T-helper 1 cell treated with Interleukin-12 subunit alpha and Interleukin-12 subunit beta and Interleukin-4 antibody, amounts not matched to agents 30 μg/mL and 1 μg/mL, for 36 hours (primary cell): ENCODE results near the gene CRABP2.

Experiments
- H3K27ac Mint-ChIP-seq: one replicate; pipeline ENCODE4 v1.8.0; 2021; ENCODE audit warnings: mild to moderate bottlenecking, mixed read lengths
- H3K27me3 Mint-ChIP-seq: one replicate; pipeline ENCODE4 v1.8.0; 2021; ENCODE audit warnings: low read depth, mixed read lengths
- H3K36me3 Mint-ChIP-seq: one replicate; pipeline ENCODE4 v1.8.0; 2021; ENCODE audit warnings: low read depth, mixed read lengths
- H3K4me1 Mint-ChIP-seq: one replicate; pipeline ENCODE4 v1.8.0; 2021; ENCODE audit warnings: low read depth, mixed read lengths
- H3K4me3 Mint-ChIP-seq: one replicate; pipeline ENCODE4 v1.8.0; 2021; ENCODE audit warnings: mild to moderate bottlenecking, moderate library complexity, mixed read lengths
- H3K9me3 Mint-ChIP-seq: one replicate; pipeline ENCODE4 v1.8.0; 2021; ENCODE audit warnings: mixed read lengths

The CRABP2 gene

GRCh38 chr1:156677616-156678596 is 27.5 kb downstream of the CRABP2 start:
- H3K4me1 Mint-ChIP-seq: peaks cover 7% of the 10 kb centered on the region
- H3K27ac Mint-ChIP-seq: no peak overlapping the region
- H3K4me3 Mint-ChIP-seq: peak overlapping the region; percentile 16
- peaks cover 81% of the 10 kb centered on the region for H3K27me3 Mint-ChIP-seq
- no peaks in the 10 kb centered on the region for H3K9me3 Mint-ChIP-seq
- H3K36me3 Mint-ChIP-seq: no peaks in the 10 kb centered on the region

DNA sequence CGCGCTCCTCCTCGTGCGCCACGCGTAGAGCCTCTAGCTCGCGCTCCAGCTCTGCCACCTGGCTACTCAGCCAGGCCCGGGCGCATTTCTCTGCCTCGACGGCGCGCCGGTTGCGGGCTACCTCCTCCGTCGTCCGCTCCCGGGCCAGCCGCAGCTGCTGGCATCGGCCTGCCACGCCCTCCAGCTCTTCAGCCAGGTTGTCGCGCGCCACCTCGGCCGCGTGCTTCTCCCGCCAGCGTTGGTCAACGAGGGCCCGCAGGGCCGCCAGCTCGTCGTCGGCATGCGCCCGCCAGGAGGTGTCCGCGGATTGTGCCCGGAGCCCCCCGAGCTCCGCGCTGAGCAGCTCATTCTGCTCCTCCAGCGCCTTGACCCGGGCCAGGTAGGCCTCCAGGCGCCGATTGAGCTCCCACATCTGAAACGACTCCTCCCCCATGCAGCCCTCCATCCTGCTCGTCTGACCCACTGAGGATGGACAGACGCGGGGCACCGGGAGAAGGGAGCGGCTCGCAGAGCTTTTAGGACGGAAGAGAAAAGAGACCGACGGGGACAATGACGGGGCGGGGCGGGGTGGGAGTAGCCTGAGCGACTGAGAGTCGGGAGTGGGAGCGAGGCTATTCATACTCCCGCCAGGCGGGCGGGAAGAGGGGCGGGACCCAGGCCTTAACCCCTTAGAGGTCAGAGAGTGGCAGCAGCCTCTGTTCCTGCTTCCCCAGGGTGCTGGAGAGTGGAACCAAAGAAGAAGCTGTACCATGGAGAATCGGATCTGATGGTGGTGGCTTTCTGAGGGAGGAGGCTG is 28.4 kb downstream of the CRABP2 start, which contains the start of gene NES:
Gene NES, minus strand, starts transcription at position 588 of the 796 bp plus-strand sequence. Its CDS starts 143 bp downstream, at position 445.
- Mint-ChIP-seq H3K4me3 (peak within 1 kb of the TSS; percentile 16), H3K9me3 (no peaks in the 10 kb centered on the region), H3K27ac (no peak within 1 kb of the TSS), H3K4me1 (peaks cover 7% of the 10 kb centered on the region), H3K36me3 (no peaks in the 10 kb centered on the region), H3K27me3 (peaks cover 86% of the 10 kb centered on the region)

DNA sequence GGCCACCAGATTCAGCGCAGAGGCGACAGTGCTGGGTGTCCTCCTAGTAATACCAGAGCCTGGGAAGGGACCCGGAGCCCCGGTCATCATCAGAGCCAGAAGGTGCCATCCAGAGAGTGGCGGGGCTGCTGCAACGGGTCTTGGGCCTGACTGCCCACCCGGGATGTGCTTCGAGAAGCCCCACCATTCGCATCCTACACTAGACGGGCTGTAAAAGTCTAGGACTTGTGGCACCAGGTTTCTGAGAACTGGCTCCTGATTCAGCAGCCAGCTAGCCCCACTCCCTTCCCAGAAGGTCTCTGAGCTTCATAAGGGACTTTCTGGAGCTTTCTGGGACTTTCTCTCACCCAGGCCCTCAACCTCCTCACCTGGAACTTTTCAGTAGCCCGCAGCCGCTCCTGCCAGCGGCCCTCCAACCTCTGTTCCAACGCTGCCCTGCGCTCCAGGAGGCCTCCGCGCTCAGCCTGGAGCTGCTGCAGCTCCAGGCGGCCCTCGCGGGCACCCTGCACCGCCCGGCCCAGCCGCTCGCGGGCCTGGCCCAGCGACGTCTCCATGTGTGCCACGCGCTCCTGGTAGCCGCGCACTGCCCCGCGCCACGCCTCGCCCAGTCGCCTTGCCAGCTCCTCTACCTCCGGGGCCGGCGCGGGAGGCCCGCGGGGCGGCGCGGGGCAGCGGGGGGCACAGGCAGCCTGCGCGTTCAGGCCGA is 29.1 kb downstream of the CRABP2 start:
- H3K4me1 Mint-ChIP-seq: peaks cover 7% of the 10 kb centered on the region
- H3K9me3 Mint-ChIP-seq: no peaks in the 10 kb centered on the region
- no peaks in the 10 kb centered on the region for H3K36me3 Mint-ChIP-seq
- H3K27me3 Mint-ChIP-seq: peaks cover 86% of the 10 kb centered on the region
- H3K4me3 Mint-ChIP-seq: no peak overlapping the region
- no peak overlapping the region for H3K27ac Mint-ChIP-seq

GRCh38 chr1:156675210-156676113 is 29.9 kb downstream of the CRABP2 start:
- no peaks in the 10 kb centered on the region for H3K9me3 Mint-ChIP-seq
- peaks cover 83% of the 10 kb centered on the region for H3K27me3 Mint-ChIP-seq
- no peaks in the 10 kb centered on the region for H3K36me3 Mint-ChIP-seq
- no peak overlapping the region for H3K4me3 Mint-ChIP-seq
- no peak overlapping the region for H3K27ac Mint-ChIP-seq
- peaks cover 7% of the 10 kb centered on the region for H3K4me1 Mint-ChIP-seq

DNA sequence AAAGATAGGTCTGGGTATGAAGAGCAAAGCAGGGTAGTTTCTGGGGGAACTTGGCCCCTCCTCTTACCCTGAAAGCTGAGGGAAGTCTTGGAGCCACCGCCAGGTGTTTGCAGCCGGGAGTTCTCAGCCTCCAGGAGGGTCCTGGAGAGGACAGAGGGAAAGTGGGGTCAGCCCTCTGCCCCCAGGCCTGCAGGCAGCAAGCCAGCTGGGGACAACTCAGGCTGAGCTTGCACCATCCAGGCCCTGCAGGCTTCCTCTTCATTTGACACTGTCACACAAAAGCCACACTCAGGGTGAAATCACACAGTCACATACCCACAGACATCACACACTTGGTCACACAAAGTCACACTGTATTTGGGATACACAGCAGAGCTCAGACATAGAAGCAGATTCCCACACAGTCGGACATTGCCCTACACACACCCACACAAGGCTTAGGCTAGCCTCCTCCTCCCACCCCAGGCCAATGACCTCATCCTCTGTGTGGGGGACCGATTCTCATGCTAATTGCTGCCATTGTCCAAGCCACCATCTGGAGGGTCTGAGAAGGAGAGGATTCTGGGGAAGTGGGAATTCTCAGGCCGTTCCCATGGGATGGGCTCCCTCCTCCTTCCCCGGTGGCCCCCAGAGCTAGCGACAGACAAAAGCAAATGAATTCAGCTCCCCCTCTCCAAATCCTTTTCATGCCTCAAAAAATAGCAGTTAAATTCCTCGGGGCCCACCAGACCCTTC is 31.8 kb downstream of the CRABP2 start:
- Mint-ChIP-seq H3K36me3 (no peaks in the 10 kb centered on the region), H3K27me3 (peaks cover 74% of the 10 kb centered on the region), H3K4me1 (peaks cover 7% of the 10 kb centered on the region), H3K4me3 (no peak overlapping the region), H3K27ac (no peak overlapping the region), H3K9me3 (no peaks in the 10 kb centered on the region)

DNA sequence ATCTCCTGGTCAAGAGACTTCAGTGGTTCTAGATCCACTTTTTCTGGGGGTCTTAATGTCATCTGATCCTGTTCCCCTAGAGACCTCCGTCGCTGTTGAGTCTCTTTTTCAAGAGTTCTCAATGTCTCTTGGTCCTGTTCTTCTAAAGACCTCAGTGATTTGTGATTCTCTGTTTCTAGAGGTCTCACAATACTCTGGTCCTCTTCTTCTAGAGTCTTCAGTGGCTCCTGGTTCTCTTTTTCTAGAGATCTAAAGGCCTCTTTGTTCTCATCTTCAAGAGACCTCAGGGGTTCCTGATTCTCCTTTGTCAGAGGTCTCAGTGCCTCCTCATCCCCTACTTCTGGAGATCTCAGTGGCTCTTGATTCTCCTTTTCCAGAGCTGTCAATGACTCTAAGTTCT is 33.6 kb downstream of the CRABP2 start:
- Mint-ChIP-seq H3K36me3 (no peaks in the 10 kb centered on the region), H3K27ac (no peak overlapping the region), H3K27me3 (peaks cover 58% of the 10 kb centered on the region), H3K9me3 (no peaks in the 10 kb centered on the region), H3K4me3 (no peak overlapping the region), H3K4me1 (no peaks in the 10 kb centered on the region)

DNA sequence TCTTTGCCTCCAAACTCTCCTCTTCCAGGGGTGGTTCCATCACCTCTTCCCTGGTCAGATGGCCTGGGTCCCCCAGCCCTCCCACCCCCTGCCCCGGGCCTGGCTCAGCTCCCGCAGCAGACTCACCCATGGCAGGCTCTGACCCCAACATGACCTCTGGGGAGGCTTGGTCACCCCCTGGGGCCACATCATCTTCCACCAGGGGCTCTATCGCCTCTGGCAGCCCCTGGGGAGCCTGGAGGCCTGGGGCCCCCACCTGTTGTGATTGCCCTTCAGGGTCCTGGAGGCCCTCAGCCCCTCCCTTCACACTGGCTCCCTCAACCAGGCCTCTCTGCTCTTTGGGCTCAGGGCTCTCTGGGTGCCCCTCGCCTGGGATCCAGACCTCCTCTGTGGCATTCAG is 34.6 kb downstream of the CRABP2 start:
- H3K27me3 Mint-ChIP-seq: peaks cover 58% of the 10 kb centered on the region

DNA sequence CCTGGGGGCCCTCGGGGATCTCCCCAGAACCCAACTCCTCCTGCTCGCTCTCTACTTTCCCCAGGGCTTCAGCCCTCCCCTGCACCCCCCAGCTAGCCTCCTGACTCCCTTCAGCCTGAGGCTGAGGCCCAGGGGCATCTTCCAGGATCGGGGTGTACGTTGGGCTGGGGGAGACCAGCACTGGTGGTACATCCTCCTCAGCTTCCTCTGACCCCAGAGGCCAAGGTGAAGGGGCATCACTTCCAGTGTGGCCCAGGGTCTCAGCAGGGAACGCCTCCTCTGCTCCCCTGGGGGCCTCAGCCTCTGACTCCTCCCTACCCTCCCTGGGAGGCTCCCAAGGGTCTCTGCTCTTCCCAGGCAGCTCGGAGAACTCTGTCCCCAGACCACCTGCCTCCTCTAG is 35.0 kb downstream of the CRABP2 start:
- no peak overlapping the region for H3K4me3 Mint-ChIP-seq
- H3K27ac Mint-ChIP-seq: peak overlapping the region; percentile 9
- peaks cover 58% of the 10 kb centered on the region for H3K27me3 Mint-ChIP-seq
- H3K9me3 Mint-ChIP-seq: no peaks in the 10 kb centered on the region
- no peaks in the 10 kb centered on the region for H3K4me1 Mint-ChIP-seq
- H3K36me3 Mint-ChIP-seq: no peaks in the 10 kb centered on the region

More for the DNA sequence above, 34.6 kb downstream of the CRABP2 start:
- H3K4me3 Mint-ChIP-seq: no peak overlapping the region
- no peak overlapping the region for H3K27ac Mint-ChIP-seq
- no peaks in the 10 kb centered on the region for H3K9me3 Mint-ChIP-seq
- no peaks in the 10 kb centered on the region for H3K4me1 Mint-ChIP-seq
- no peaks in the 10 kb centered on the region for H3K36me3 Mint-ChIP-seq

DNA sequence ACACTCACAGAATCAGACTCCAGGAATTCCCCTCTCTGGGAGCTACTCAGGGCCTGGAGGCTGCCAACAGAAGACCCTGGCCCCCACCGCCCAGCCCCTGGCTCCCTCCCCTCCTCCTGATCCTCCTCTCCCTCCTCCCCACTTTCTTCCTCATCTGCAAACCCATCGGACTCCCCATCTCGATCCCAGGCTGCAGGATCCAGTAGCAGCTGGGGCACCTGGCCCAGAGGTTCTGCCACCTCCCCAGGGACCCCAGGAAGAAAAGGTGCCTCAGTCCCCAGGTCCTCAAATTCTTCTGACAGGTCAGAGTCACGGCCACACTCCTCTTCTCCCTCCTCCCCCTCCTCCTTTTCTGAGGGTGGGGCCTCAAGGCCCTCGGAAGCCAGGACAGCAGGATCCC is 35.6 kb downstream of the CRABP2 start:
- Mint-ChIP-seq H3K4me3 (no peak overlapping the region), H3K27me3 (peaks cover 54% of the 10 kb centered on the region), H3K9me3 (no peaks in the 10 kb centered on the region), H3K4me1 (no peaks in the 10 kb centered on the region), H3K36me3 (no peaks in the 10 kb centered on the region), H3K27ac (no peak overlapping the region)

- Mint-ChIP-seq H3K9me3 (no peaks in the 10 kb centered on the region), H3K27ac (no peak overlapping the region), H3K4me3 (no peak overlapping the region), H3K4me1 (no peaks in the 10 kb centered on the region), H3K27me3 (peaks cover 49% of the 10 kb centered on the region), H3K36me3 (no peaks in the 10 kb centered on the region)
These were observed 36.4 kb downstream of the CRABP2 start for GRCh38 chr1:156668801-156669637.

GRCh38 chr1:156667968-156668709 is 37.2 kb downstream of the CRABP2 start:
- H3K27ac Mint-ChIP-seq: no peak overlapping the region

DNA sequence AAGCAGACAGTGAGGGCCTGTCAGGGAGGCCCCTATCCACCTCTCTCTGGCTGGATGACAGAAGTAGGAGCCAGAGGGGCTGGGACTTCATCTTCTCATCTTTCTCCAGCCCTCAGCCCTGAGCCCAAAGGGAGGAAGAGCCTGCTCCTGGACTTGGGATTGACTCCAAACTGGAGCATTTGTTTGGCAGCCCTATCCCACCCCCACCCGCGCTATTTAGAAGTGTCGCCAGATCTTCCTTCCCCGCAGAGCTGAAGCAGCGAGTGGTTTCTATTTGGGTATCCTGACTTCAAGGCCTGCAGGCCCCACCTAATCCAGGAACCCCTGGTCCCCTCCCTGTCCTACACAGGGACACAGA is 37.8 kb downstream of the CRABP2 start:
- Mint-ChIP-seq H3K9me3 (no peaks in the 10 kb centered on the region), H3K27me3 (peaks cover 35% of the 10 kb centered on the region), H3K27ac (no peak overlapping the region), H3K36me3 (peaks cover 1% of the 10 kb centered on the region), H3K4me1 (peaks cover 2% of the 10 kb centered on the region), H3K4me3 (no peak overlapping the region)

More at GRCh38 chr1:156667968-156668709, 37.2 kb downstream of the CRABP2 start:
- no peak overlapping the region for H3K4me3 Mint-ChIP-seq
- no peaks in the 10 kb centered on the region for H3K9me3 Mint-ChIP-seq
- H3K4me1 Mint-ChIP-seq: no peaks in the 10 kb centered on the region
- no peaks in the 10 kb centered on the region for H3K36me3 Mint-ChIP-seq
- peaks cover 40% of the 10 kb centered on the region for H3K27me3 Mint-ChIP-seq
